IMR-90 (cell line): ENCODE data around the gene SATB2.

ENCODE experiments used
- CEBPB ChIP-seq: IDR thresholded peaks from 2 replicates; pipeline ENCODE4 v1.6.1; 2012; ENCODE audit warnings: low read depth, low read length, improper control_type of control experiment
- FOS ChIP-seq: fragments of 150-350 bp; IDR thresholded peaks from 2 replicates; pipeline ENCODE4 v1.6.1; 2016; ENCODE audit warnings: low read depth, low read length
- NFE2L2 ChIP-seq: fragments of 150-350 bp; IDR thresholded peaks from 2 replicates; pipeline ENCODE4 v1.6.1; 2016; ENCODE audit warnings: low read depth, mild to moderate bottlenecking, low read length
- POLR2A ChIP-seq: IDR thresholded peaks from 2 replicates; pipeline ENCODE4 v1.6.1; 2012; ENCODE audit warnings: mild to moderate bottlenecking, low read depth, low read length
- RAD21 ChIP-seq: IDR thresholded peaks from 2 replicates; pipeline ENCODE4 v1.6.1; 2012; ENCODE audit warnings: low read length, improper control_type of control experiment
- TF ChIP-seq, protein P1 (sequence below): conservative IDR thresholded peaks from 2 replicates; pipeline ENCODE4 v1.5.1; 2012; ENCODE audit warnings: mild to moderate bottlenecking, low read depth, low read length, improper control_type of control experiment
- TF ChIP-seq, protein P2 (sequence below): fragments of 150-350 bp; IDR thresholded peaks from 2 replicates; pipeline ENCODE4 v1.6.1; 2016; ENCODE audit warnings: low read depth, mild to moderate bottlenecking, low read length, moderate library complexity, borderline replicate concordance

DNA sequence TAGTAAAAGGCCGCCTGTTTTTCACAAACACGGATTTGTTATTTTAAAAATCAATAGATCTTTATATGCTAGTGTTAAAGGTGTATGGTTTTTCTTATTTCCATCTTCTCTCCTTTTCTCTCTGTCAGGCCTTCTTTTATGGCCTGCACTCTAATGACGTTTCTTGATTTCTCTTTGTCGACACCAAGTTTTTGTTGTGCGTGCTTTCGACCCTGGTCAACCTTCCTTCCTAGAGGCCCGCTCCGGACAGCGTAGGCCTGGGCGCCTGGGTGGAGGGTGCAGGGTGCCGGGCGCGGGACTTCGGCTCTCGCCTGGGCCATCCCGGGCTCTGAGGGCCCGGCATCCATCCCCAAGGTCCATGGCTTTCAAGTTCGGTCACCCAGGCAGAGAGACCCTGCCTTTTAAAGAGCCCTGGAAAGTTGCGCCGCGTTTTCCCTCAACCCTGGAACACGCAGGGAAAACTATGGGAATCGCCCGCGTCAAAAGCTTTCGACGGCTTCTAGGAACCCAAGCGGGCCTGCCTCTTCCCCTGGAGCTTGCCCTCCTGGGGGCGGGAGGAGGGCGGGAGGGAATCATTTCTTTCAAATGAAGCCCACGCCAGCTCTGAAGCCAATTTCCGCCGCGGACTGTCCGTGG is 4.1 kb upstream of the SATB2 start:
- TF ChIP-seq, protein P1, sequence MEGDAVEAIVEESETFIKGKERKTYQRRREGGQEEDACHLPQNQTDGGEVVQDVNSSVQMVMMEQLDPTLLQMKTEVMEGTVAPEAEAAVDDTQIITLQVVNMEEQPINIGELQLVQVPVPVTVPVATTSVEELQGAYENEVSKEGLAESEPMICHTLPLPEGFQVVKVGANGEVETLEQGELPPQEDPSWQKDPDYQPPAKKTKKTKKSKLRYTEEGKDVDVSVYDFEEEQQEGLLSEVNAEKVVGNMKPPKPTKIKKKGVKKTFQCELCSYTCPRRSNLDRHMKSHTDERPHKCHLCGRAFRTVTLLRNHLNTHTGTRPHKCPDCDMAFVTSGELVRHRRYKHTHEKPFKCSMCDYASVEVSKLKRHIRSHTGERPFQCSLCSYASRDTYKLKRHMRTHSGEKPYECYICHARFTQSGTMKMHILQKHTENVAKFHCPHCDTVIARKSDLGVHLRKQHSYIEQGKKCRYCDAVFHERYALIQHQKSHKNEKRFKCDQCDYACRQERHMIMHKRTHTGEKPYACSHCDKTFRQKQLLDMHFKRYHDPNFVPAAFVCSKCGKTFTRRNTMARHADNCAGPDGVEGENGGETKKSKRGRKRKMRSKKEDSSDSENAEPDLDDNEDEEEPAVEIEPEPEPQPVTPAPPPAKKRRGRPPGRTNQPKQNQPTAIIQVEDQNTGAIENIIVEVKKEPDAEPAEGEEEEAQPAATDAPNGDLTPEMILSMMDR: no peak
- no peak for TF ChIP-seq POLR2A
- TF ChIP-seq NFE2L2: no peak
- TF ChIP-seq, protein P2, sequence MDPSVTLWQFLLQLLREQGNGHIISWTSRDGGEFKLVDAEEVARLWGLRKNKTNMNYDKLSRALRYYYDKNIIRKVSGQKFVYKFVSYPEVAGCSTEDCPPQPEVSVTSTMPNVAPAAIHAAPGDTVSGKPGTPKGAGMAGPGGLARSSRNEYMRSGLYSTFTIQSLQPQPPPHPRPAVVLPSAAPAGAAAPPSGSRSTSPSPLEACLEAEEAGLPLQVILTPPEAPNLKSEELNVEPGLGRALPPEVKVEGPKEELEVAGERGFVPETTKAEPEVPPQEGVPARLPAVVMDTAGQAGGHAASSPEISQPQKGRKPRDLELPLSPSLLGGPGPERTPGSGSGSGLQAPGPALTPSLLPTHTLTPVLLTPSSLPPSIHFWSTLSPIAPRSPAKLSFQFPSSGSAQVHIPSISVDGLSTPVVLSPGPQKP: no peak
- no peak for TF ChIP-seq RAD21
- TF ChIP-seq FOS: no peak
- no peak for TF ChIP-seq CEBPB
